HG03108 (cell line): ENCODE measurements around the gene GRIN3A.
"Not testable (repeated sequence)": the region's sequence is repeated elsewhere in the genome, so short reads cannot be mapped to it uniquely, and the experiment has no call there.

Experiments
- ATAC-seq: cut with Tn5 transposase; IDR thresholded peaks from one replicate; pipeline ENCODE4 v1.9.1; 2021; ENCODE audit warnings: moderate library complexity; ENCODE audit not compliant: unreplicated experiment

The GRIN3A gene

DNA sequence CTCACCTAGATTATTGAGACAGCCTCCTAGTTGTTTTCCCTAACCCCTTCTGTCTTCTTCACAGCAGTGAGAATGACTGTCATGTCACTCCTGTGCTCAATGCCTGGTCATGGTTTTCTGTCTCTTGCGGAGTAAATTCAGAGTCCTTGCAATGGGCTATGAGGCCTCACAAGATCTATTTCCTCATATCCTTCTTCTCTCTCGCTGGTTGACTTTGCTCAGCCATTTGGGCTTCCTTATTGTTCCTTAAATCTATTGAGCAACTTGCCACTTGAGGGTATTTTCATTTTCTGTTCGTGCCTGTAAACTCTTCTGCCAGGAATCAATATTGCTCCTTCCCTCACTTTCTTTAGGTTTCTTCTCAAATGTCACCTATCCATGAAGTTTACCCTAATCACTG is 152.7 kb downstream of the GRIN3A start:
- no peak for ATAC-seq

DNA sequence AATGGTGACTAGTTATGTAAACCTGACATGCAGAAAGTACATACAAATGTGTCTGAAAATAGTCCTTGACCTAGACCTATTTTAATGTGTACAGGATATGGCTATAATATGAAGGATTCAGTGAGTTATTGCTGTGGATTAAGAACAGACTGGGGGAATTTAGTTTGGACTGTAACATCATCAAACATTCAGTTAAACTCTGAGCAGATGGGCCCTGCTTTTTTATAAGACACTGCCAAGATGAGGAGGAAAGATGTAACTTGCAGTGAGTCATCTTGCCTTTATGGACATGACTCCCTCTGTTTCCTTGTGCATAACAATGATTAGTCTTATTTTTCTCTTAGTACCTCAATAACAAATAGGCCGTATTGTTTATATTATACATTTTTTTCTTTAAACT is 155.9 kb downstream of the GRIN3A start:
- no peak for ATAC-seq

DNA sequence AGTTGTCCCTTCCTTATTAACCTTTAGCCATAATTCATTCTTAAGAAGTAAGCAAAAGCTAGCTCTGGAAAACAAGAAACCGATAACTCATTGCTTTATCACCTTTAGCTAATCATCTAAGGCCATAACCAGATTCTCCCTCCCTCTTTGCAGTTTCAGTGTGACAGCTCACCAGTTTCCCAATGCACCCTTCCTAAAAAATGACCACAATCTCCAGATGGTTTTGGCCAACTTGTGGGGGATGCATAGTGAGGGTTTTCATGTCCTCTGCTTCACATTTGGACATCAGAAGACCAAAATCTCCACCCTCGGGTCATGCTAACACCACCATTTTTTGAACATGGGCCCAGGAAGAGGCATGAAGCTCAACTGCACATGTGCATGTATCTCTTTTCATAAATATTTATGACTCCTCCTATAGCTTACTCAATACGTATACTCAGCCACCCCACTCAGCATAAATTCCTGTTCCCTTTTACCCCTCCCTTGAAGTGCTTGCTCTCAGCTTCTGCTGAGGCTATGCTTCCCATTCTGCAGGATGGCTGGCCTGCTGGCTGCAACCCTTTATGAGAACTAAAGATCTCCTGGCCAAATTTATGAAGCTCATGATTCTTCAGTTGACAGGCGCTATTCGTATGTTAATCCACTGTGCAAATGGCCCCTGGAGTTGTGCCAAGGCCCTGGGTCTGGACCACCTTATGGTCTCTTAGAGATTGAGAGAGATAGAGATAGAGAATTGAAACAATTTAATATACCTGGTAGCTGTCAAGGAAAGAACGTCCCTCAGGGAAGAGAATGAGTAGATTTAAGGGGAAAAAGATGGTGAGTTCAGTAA is 158.5 kb downstream of the GRIN3A start:
- no peak for ATAC-seq

DNA sequence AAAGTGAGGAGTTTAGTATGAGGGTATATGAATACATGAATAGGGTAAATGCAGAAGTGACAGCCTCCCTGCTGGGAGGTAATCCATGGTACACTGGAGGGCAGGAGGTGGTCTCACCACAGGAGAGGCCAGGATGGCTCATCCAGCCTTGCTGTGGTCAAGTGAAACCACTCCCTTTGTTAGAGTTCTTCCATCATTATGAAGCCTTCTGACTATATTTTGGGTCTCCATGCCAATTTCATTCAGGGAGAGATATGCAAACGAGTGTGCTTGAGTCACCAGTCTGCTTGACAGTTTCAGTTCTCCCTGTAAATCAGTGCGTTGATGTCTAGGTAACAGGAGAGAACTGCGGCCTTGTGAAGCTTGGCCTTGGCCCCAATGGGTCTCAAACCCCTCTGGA is 160.1 kb downstream of the GRIN3A start:
- ATAC-seq: no peak

DNA sequence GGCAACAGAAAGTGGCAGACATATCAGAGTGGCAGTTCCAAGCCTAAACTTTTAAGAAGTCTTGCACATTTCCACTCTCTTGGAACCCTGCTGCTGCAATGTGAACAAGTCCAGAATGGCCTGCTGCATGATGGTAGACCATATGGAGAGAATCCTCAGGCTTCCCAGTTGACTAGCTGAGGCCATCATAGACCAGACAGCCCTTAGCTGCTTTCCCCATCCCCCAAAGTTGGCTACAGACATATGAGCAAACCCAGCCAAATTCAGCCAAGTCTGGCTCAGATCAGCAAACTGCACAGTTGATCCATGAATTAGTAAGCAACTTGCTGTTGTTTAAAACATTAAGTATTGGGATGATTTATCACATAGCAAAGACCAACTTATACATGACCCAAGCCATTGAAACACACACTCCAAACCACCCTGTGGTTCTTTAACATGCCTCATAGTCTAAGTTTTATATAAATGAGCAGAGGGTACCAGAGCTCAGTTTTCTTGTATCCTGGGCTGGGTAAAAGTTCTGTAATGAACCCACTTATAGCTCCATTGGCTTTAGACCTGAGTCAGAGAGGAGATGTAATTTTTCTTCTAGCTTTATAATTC is 163.6 kb downstream of the GRIN3A start:
- ATAC-seq: no peak

DNA sequence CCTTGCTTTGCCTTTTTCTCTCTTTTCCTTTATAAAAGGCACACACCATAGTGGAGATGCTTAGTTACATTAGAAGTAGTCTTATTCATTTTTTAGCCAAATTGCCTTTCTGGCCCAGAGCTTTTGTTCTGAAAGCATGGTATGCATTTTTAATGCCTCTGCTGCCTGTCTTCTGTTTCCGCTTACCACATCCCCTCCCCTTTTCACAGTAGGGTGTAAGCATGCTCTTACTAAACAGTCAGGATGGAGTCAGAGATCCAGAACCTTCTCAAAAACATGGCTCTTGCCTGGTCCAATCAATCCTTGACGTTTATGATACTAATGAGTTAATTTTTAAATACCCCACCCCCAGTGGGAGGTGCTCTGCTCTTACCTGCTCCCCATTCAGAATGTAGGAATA is 166.1 kb downstream of the GRIN3A start:
- no peak for ATAC-seq

DNA sequence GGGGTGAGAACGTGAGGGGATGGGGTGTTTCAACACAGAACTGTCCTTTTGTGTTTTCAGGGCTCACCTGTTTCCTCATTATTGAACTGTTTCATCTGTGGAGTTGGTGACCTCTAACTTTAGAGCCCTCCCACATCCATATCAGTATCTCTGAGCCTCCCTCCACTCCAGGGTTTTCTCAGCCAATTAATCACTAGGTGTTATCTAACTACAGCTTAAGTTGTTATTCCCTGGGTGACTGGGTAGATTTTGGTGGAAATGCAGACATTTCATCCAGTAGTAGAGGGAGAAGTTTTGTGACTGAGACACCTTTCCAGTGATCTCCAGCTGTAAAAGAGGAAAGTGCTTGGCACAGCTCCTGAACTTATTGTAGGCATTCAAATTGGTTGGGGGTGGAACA is 167.3 kb downstream of the GRIN3A start:
- no peak for ATAC-seq

DNA sequence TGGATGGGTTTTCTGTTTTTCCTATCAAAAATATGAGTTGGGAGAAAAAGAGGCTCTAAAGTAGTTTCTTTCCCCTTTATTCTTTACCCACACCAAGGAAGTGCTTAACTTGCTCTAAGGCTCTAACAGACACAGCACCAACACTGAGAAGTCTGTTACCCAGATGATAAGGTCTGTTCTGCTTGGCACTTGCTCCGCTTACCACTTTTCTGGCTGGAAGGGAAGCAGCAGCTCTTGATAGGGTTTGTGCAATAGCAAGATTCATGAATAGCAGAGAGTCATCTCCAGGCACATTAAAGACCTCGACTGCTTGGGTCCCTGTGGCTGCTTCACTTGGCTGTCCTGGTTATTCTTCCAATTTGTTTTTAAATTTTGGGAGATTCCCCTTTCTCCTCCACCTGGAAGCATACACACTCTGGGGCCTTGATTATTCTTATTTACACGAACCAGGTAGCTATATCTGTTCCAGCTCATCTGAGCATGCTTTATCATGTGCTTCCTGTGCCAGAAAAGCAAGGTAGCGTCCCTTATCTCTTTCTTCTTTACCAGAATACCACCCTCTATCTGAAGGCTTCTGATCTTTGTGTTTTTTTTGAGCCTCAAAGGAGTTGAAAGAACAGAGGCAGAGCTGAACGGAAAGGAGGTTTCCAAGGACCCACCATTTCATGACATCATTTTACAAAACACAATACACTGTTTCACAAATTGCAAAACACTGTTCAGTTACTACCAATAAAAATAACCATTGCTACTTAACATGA is 168.5 kb downstream of the GRIN3A start:
- ATAC-seq: no peak

DNA sequence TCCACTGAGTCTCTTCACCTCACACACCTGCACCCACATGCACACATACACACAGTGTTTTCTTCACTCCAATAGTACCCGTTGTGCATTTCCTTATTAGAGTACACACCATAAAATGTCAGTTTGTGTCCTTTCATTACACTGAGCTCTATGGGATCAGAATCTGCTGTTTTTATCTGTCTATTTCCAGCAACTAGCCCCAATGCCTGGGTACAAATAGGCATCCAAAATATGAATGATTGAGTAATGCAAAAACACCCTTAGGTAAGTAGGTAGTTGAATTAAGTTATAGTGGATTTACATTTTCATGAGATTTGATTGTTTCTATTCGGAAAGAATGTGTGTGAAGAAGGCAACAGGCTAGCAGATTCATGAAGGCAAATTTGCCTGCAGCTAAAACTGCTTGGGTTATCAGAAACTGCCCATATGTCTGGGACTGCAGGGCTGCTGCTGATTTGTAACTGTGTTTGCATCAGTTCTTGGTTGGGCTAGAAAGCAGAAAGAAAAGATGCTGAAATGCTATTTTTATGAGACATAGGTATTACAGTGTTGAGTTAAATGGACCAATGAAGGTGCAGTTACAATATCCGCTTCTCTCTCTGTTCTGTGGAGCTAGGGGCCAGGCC is 170.6 kb downstream of the GRIN3A start:
- no peak for ATAC-seq

DNA sequence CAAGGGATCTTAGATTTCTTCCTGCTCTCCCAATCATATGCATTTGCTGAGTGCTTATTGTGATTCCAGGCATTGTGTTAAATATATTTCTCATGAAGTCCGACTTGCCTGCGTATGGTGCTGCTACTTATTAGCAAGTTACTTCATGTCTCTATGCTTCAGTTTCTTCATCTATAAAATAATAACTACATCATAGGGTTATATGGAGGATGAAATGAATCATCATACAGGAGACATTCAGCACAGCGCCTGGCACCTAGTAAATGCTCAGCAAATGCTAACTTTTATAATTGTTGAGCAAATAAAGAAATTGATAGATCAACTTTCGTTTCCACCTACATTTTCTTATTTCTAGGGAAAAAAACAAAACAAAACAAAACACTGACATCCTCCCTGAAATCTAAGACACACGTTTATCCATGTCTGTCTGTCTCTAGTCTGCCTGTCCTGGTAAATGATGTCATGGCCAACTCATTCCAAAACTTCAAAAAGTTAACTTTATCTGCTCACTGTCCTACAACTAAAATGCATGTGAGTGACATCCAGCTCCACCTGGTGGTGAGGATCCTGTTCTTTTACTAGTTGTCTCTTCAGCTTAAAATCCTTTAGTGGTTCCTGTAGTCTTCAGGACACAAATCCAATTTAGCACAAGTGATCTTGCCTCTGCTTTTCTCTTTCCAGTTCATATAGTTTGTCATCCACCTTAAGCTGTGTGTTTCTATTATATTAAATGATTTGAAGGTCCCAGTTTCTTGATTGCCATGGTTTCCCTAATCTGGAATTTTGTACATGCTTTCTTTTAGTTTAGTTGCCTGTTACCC is 171.3 kb downstream of the GRIN3A start:
- ATAC-seq: no peak

DNA sequence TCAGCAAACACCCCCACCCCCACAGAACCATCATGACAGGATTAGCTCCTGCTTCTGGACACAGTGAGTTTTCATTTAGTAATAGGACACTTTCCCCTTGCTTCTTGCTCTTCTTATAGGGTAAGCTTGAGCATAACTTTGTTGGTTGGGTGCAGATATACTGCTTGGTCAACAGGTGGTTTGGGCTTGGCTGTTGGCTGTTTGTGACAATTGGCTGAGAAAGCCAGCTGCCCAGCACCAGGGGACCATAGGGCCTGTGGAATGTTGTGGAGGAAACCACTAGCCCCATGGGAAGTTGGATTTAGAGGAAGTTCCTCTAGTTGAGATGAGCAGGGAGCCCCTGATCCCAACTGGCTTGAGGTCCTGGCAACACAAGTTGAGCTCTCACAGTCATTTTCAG is 174.2 kb downstream of the GRIN3A start:
- ATAC-seq: no peak

DNA sequence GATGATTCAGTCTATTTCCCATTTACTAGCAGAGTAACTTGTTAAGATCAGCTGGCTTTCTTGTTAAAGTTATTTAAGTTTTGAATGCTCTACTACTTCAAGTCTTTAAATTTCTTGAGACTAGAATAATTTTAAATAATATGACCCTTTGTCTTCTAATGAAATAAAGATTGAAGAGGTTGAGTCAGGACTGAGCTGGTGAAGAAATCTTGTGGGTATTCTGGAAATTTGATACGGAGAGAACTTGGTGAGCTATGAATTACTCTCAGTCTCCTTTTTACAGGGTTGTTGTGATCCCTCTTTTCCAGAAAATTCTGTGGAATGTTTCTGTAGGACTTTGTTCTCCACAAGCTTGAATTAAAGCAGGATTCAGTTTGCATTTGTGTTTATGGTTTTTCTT is 175.5 kb downstream of the GRIN3A start:
- no peak for ATAC-seq

DNA sequence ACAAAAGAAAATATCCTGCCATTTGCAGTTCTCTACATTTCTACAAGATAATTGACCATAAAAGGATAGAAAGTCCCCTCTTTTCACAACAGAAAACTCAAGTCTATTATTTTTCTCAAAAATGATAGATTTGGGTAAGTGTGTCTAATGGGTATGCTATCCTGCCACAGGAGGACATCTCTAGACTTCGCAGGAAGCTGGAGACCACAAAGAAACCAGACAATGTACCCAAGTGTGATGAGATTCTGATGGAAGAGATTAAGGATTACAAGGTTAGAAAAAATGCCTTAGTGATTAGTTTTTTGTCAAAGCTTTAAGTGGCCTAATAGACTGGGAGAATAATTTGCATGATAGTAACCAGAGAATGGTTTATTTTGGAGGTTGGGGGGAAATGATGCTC is 176.7 kb downstream of the GRIN3A start:
- no peak for ATAC-seq

DNA sequence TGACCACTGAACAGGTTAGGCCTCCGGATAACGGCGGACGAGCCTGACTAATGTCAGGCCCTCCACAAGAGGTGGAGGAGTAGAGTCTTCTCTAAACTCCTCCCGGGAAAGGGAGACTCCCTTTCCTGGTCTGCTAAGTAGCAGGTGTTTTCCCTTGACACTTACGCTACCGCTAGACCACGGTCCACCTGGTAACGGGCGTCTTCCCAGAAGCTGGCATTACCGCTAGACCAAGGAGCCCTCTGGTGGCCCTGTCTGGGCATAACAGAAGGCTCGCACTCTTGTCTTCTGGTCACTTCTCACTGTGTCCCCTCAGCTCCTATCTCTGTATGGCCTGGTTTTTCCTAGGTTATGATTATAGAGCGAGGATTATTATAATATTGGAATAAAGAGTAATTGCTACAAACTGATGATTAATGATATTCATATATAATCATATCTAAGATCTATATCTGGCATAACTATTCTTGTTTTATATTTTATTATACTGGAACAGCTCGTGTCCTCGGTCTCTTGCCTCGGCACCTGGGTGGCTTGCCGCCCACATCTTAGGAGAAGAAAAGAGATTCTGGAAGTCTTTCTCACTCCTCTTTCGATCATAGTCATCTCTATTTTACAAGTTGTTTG is 188.9 kb downstream of the GRIN3A start:
- ATAC-seq: not testable (repeated sequence)

DNA sequence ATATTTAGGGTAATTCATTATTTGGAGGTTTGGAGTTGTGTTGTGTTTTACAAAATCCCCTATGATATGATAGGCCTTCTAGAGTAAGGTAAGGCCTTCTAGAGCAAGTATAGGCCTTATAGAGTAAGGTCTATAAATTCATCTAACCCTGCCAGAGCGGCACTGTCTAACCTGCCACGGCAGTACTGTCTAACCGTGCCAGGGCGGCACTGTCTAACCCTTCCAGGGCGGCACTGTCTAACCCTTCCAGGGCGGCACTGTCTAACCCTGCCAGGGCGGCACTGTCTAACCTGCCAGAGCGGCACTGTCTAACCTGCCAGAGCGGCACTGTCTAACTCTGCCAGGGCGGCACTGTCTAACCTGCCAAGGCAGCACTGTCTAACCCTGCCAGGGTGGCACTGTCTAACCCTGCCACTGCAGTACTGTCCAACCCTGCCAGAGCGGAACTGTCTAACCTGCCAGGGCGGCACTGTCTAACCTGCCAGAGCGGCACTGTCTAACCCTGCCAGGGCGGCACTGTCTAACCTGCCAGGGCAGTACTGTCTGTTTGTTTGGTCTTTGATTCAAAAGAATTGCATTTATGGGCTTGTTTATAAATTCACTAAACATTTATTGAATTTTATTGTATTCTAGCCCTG is 195.2 kb downstream of the GRIN3A start:
- no peak for ATAC-seq

DNA sequence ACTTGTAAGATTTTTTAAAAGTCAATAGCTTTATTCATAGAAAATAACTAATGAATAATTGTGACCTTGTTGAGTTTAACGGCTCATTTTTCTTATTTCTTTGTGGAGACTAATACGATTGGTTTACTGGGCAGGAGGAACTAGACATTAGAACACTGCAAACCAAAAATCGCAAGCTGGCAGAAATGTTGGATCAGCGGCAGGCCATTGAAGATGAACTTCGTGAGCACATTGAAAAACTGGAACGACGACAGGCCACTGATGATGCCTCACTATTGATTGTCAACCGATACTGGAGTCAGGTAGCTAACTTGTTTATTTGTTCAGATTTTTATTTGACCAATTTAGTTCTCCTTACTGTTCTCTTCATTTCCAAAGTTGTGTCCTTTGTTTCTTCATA is 198.4 kb downstream of the GRIN3A start:
- no peak for ATAC-seq

DNA sequence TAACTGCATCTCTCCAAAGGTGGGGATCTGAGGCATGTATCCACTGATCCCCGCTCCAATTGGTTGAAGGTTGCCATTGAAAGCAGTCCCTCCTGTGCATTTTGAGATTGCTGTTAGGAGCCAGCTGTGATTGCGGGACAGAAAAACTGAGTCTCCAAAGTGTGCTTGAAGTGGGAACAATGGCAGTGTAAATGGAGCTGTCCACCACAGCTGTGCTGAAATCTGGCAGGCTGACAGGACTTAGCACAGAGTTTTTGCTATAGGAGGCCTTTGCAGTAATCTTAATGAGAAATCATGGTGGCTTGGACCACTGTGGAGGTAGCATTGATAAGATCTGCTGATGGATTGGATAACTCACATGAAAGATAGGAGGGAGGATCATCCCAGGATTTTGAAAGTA is 201.5 kb downstream of the GRIN3A start:
- no peak for ATAC-seq

DNA sequence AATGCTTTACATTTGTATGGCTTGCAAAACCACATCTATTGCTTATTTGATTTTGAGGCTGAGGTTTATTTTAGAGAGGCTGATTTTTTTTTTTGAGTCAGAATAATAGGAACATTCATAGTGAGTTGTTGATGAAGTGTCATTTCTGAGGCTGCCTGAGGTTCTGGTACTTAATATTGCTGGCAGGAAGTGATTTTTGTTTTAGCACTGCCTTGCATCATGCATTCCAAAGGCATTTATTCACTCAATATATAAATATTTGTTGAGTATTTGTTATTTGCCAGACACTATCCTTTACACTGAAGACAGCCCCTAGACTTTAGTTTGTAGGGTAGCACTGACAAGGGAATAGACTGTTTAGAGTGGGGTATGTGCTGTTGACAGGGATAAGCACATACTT is 202.1 kb downstream of the GRIN3A start:
- ATAC-seq: no peak

DNA sequence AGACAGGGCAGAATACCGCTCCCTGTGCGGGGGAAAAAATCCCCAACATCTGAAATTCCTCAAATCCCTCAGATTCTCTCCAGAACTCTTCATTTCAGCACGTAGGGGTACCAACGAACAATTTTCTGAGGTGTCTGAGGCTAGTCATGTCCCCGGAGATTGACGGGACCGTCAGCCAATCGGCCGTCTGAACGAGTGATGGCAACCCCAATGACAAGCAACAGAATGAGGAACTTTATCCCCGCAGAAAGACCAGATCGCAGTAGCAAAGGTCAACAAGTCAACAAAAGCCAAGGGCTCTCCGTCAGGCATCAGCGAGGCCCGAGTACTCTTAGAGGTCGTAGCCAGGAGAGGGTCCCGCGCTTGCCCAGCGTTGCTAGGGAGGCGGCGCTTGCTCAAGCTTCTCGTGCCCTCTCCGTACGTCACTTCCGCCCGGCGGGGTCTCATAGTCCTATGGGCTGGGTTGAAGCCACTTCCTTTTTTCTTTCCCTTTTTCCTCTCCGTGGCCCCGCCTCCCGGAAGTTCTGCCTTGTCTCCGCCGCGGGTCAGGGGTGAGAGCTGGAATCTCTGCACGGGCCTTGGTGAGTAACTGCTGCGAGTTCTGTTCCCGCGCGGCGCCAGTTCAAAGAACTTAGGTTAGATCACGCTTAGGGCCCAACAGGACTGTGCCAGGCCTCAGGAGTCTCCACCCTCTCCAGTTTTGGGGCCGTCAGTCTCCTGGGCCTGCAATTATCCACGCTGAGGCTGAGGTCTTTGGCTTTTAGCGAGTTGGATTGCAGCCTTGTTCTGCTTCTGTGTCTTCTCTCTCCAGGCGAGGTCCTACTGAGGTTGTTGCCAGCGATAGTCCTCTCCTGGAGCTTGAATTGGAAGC is 204.9 kb downstream of the GRIN3A start, which contains the start of gene RNF20:
RNF20 (plus strand) TSS at position 520 of the 871 bp plus-strand sequence. CDS start 1,571 bp downstream, outside the sequence.
- ATAC-seq: peak; percentile 99
